ENCODE data around the gene SERPINE2. TPM values are rescaled to one million over a fixed set of nuclear protein-coding genes. Genes with fewer than 3 reads are reported as not detected.
A peak's percentile ranks its signal among the peaks of the same experiment; 100 is the strongest.
"Not testable (repeated sequence)": the region's sequence is repeated elsewhere in the genome, so short reads cannot be mapped to it uniquely, and the experiment has no call there.

The SERPINE2 gene
- total RNA-seq, 1 donor from 2014 or later: 86.1 TPM

DNA sequence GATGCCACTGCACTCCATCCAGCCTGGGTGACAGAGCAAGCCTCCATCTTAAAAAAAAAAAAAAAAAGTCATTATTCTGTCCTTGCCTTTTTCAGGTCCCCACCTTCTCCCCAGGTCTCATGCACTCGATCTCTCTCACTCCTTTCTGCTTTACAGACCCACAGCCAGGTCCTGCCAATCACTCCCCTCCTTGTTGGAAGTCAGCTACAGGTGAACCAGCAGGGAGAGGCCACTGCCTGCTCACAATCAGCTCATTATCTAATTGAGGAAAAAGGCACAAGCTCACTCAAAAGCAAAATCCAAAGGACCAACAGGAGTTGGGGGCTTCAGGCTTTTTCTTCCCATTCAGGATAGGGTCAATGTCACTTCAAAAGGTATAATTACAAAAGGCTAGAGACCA is 96.0 kb downstream of the SERPINE2 start:
- Histone ChIP-seq H3K27me3 (no peaks in the 10 kb centered on the region), H3K9me3 (no peaks in the 10 kb centered on the region), H3K27ac (peak overlapping the region; percentile 96 to 98), H3K4me1 (peaks cover 8 to 16% of the 10 kb centered on the region in 2 donors), H3K36me3 (no peaks in the 10 kb centered on the region), H3K4me3 (peak overlapping the region; percentile 80 to 92)
- intact Hi-C loops (cut with DNase I): loop anchor here (10.0 kb wide), 1 partner anchor 1288 kb away; the partner anchor contains the start of gene FARSB
- TF ChIP-seq, protein P1, sequence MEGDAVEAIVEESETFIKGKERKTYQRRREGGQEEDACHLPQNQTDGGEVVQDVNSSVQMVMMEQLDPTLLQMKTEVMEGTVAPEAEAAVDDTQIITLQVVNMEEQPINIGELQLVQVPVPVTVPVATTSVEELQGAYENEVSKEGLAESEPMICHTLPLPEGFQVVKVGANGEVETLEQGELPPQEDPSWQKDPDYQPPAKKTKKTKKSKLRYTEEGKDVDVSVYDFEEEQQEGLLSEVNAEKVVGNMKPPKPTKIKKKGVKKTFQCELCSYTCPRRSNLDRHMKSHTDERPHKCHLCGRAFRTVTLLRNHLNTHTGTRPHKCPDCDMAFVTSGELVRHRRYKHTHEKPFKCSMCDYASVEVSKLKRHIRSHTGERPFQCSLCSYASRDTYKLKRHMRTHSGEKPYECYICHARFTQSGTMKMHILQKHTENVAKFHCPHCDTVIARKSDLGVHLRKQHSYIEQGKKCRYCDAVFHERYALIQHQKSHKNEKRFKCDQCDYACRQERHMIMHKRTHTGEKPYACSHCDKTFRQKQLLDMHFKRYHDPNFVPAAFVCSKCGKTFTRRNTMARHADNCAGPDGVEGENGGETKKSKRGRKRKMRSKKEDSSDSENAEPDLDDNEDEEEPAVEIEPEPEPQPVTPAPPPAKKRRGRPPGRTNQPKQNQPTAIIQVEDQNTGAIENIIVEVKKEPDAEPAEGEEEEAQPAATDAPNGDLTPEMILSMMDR (IDR thresholded peaks at IDR 0.05): no peak
- DNase-seq (ENCODE audit: low spot score in 2 of 2): no peak

- TF ChIP-seq, protein P1 (IDR thresholded peaks at IDR 0.05): no peak
- intact Hi-C loops (cut with DNase I): loop anchor here (10.0 kb wide), 1 partner anchor 1287 kb away; the partner anchor contains the start of gene FARSB
- Histone ChIP-seq H3K9me3 (no peaks in the 10 kb centered on the region), H3K4me1 (peaks cover 8 to 29% of the 10 kb centered on the region in 2 donors), H3K4me3 (peak overlapping the region in 1 of 2 donors; percentile 40), H3K27ac (peak overlapping the region; percentile 47 to 49), H3K27me3 (no peaks in the 10 kb centered on the region), H3K36me3 (no peaks in the 10 kb centered on the region)
- DNase-seq (ENCODE audit: low spot score in 2 of 2): no peak
These were observed 97.4 kb downstream of the SERPINE2 start for GRCh38 chr2:223941579-223942277.

DNA sequence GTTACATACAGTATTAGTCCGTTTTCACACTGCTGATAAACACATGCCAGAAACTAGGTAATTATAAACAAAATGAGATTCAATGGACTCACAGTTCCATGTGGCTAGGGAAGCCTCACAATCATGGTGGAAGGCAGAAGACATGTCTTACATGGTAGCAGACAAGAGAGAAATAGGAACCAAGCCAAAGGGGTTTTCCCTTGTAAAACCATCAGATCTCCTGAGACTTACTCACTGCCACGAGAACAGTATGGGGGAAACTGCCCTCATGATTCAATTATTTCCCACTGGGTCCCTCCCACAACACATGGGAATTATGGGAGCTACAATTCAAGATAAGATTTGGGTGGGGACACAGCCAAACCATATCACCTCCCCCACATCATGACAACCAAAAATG is 99.6 kb downstream of the SERPINE2 start:
- peaks cover 8 to 41% of the 10 kb centered on the region in 2 donors for H3K4me1 ChIP-seq
- H3K36me3 ChIP-seq; H3K27ac ChIP-seq; DNase-seq (ENCODE audit: low spot score in 2 of 2); intact Hi-C loops (cut with DNase I); H3K27me3 ChIP-seq; H3K9me3 ChIP-seq; H3K4me3 ChIP-seq: not testable (repeated sequence)

GRCh38 chr2:223937535-223937934 is 101.6 kb downstream of the SERPINE2 start:
- TF ChIP-seq, protein P1 (IDR thresholded peaks at IDR 0.05): no peak
- Histone ChIP-seq H3K27me3 (no peaks in the 10 kb centered on the region), H3K4me1 (peaks cover 4 to 56% of the 10 kb centered on the region in 2 donors), H3K27ac (peak overlapping the region in 1 of 2 donors; percentile 14), H3K36me3 (no peaks in the 10 kb centered on the region), H3K4me3 (peak overlapping the region in 1 of 2 donors; percentile 31), H3K9me3 (no peaks in the 10 kb centered on the region)
- DNase-seq (ENCODE audit: low spot score in 2 of 2): no peak
- intact Hi-C loops (cut with DNase I): no loop called here

DNA sequence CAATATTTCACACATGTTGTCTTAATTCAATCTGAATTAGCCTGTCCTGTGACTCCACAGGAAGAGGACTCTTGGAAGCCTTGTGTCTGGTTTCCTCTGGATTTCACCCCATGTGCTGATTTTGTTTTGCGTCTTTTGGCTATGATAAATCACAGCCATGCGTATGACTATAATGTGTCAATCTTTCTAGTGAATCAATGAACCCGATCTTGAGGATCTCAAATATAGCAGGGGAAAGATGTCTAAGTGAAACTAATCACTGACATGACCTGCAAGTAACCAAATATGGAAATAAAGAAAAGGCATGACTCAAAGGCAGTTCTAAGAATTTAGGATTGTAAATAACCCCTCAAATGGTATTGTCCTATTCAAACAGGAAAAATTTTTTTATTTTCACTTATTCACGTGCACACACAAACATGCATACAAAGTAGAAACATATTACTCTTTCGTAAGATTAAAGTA is 102.2 kb downstream of the SERPINE2 start:
- Histone ChIP-seq H3K4me3 (peak overlapping the region in 1 of 2 donors; percentile 31), H3K9me3 (no peaks in the 10 kb centered on the region), H3K4me1 (peaks cover 4 to 55% of the 10 kb centered on the region in 2 donors), H3K36me3 (no peaks in the 10 kb centered on the region), H3K27ac (peak overlapping the region in 1 of 2 donors; percentile 0), H3K27me3 (no peaks in the 10 kb centered on the region)
- TF ChIP-seq, protein P1 (IDR thresholded peaks at IDR 0.05): no peak
- DNase-seq (ENCODE audit: low spot score in 2 of 2): no peak
- intact Hi-C loops (cut with DNase I): no loop called here

- H3K36me3 ChIP-seq: no peaks in the 10 kb centered on the region
- TF ChIP-seq, protein P1 (IDR thresholded peaks at IDR 0.05): no peak
- intact Hi-C loops (cut with DNase I): no loop called here
- no peak for DNase-seq (ENCODE audit: low spot score in 2 of 2)
- H3K27me3 ChIP-seq: no peaks in the 10 kb centered on the region
- peaks cover 0 to 55% of the 10 kb centered on the region in 2 donors for H3K4me1 ChIP-seq
- no peaks in the 10 kb centered on the region for H3K9me3 ChIP-seq
- H3K4me3 ChIP-seq: no peak overlapping the region
- H3K27ac ChIP-seq: no peak overlapping the region
These were observed 103.5 kb downstream of the SERPINE2 start for GRCh38 chr2:223935459-223936125.

Measured in ascending aorta (tissue), 2 donors.